Astrocyte (in vitro differentiated cells and primary cell): ENCODE measurements around the gene POLR1D.

Experiments used
- CTCF ChIP-seq: IDR thresholded peaks from 2 replicates; pipeline ENCODE4 v1.5.1; 2011; ENCODE audit warnings: low read depth, mild to moderate bottlenecking, inconsistent platforms, low read length, moderate library complexity; ENCODE audit not compliant: insufficient read depth
- EZH2 ChIP-seq: IDR thresholded peaks from 2 replicates; pipeline ENCODE4 v1.6.1; 2012; ENCODE audit warnings: mild to moderate bottlenecking, low read length, inconsistent platforms; ENCODE audit not compliant: insufficient read depth

- no peak for TF ChIP-seq CTCF
- no peak for TF ChIP-seq EZH2
Observed at GRCh38 chr13:27613628-27614027, 8.1 kb upstream of the POLR1D start.
